BJ (cell line): Measurements from ENCODE around the gene ELOVL4. TPM values are rescaled to one million over a fixed set of nuclear protein-coding genes. Genes with fewer than 3 reads are reported as not detected.
A peak's percentile ranks its signal among the peaks of the same experiment; 100 is the strongest.

Experiments used
- CTCF ChIA-PET: fragments of 350-600 bp; formaldehyde crosslinking; extraction: SDS; loops from one replicate; lab custom pipeline; 2021; ENCODE audit warnings: antibody characterized with exemption, inconsistent platforms; lab: Yijun Ruan, JAX
- POLR2A ChIA-PET: fragments of 300-600 bp; sonication (Branson Sonifier 250); formaldehyde crosslinking; extraction: SDS; loops from one replicate; lab custom pipeline; 2021; ENCODE audit warnings: antibody characterized with exemption; lab: Charles Lee
- DNase-seq: peaks from one replicate; pipeline ENCODE4 v3.0.0-alpha.2; 2011; ENCODE audit warnings: low read depth
- H3K27me3 ChIP-seq: 2 replicates; pipeline ENCODE4 v1.6.0; 2011; ENCODE audit warnings: low read length; ENCODE audit not compliant: control insufficient read depth, insufficient read depth
- H3K36me3 ChIP-seq: 2 replicates; pipeline ENCODE4 v1.5.1; 2011; ENCODE audit warnings: low read length; ENCODE audit not compliant: control insufficient read depth, insufficient read depth
- H3K4me3 ChIP-seq: 2 replicates; pipeline ENCODE4 v1.5.1; 2011; ENCODE audit warnings: low read depth, mild to moderate bottlenecking, control low read depth, low read length
- polyA minus RNA-seq: library from RNA; depleted of rRNA, polyadenylated mRNA; stranded (reverse); fragments of >200 nt; gene quantifications from 2 replicates; pipeline ENCODE4 v1.2.3, GENCODE V29; 2011; rRNA and poly(A)+ RNA removed
- polyA plus RNA-seq: library from polyadenylated mRNA; depleted of rRNA; stranded (reverse); fragments of >200 nt; gene quantifications from 2 replicates; pipeline ENCODE4 v1.2.3, GENCODE V29; 2011; rRNA removed
- TF ChIP-seq, protein P1 (sequence below): IDR thresholded peaks from 2 replicates; pipeline ENCODE4 v1.5.1; 2011; ENCODE audit warnings: low read depth, mild to moderate bottlenecking, control low read depth, inconsistent platforms, low read length, moderate library complexity; ENCODE audit not compliant: insufficient read depth

Gene ELOVL4
- polyA plus RNA-seq (0.40 and 0.69 TPM in 2 replicates), polyA minus RNA-seq (0.76 and 1.2 TPM in 2 replicates)

DNA sequence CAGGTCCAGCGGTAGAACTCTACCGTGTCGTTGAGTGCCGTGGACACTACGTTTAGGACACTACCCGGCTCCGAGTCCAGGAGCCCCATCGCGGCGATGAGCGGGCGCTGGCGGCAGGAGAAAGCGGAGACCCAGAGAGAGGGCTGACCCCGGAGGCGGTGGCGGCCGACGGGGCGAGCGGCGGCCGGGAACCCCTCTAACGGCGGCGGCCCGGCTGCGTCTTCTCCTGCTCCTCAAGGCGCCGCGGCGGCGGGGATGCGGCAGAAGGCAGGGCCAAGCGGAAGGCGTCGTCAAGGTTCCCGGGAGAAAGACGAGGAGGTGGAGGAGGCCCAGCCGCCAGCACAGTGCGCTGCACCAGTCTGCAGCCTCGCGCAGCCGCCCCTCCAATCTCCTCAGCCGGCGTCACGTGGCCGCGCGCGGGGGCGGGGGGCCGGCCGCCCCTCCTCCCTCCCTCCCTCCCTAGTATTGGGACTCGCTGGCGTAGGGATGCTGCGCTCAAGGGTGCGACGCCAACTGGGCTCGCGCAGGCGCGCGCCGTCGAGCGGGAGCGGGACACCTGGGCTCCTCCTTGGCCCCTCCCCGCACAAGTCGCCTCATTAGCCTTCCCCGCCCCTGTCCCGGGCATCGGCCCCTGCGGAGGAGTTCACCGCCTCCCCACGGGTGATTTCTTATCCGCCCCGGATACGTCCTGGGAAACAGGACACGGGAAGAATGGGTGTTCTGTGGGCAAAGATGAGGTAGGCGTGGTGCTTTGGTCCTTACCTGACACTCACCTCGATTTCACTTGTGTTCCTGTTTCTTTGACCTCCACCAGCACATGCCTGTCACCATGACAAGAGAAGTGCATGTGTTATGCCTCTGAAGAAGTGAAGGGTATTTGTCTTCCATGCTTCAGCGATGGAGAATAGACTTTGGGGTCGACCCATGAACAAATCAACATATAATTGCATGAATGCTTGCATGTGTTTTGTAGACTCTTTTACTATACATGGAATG is at the start of gene ELOVL4:
Gene ELOVL4 (minus strand): TSS at position 363 of the 996 bp plus-strand sequence. CDS start 274 bp downstream, at position 89.
- TF ChIP-seq, protein P1, sequence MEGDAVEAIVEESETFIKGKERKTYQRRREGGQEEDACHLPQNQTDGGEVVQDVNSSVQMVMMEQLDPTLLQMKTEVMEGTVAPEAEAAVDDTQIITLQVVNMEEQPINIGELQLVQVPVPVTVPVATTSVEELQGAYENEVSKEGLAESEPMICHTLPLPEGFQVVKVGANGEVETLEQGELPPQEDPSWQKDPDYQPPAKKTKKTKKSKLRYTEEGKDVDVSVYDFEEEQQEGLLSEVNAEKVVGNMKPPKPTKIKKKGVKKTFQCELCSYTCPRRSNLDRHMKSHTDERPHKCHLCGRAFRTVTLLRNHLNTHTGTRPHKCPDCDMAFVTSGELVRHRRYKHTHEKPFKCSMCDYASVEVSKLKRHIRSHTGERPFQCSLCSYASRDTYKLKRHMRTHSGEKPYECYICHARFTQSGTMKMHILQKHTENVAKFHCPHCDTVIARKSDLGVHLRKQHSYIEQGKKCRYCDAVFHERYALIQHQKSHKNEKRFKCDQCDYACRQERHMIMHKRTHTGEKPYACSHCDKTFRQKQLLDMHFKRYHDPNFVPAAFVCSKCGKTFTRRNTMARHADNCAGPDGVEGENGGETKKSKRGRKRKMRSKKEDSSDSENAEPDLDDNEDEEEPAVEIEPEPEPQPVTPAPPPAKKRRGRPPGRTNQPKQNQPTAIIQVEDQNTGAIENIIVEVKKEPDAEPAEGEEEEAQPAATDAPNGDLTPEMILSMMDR, result no peak
- H3K4me3 ChIP-seq, result peak within 1 kb of the TSS; percentile 72
- H3K36me3 ChIP-seq, result no peaks in the 10 kb centered on the region
- POLR2A ChIA-PET, result no interaction called here
- CTCF ChIA-PET, result interaction anchor here (0.6 to 1.7 kb wide), 5 partner anchors 36 to 146 kb away, joined by 3 to 5 read pairs (median 3); no protein-coding TSS in a partner anchor
- DNase-seq, result peak; percentile 9
- H3K27me3 ChIP-seq, result no peaks in the 10 kb centered on the region; the same call in none of the 2 replicates

DNA sequence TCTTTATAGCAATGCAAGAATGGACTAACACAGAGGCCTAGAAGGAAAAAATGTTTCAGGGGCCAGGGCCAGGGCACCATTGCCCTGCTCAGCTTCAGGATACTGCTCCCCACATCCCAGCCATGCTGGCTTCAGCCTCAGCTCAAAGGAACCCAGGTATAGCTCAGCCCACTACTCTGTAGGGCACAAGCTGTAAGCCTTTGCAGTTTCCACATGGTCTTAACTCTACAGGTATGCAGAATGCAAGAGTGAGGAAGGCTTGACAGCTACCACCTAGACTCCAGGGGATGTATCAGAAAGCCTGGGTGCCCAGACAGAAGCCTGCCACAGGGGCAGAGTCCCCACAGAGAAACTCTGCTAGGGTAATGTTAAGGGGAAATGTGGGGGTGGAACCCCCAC is 46.6 kb upstream of the ELOVL4 start:
- TF ChIP-seq, protein P1, result no peak
- H3K36me3 ChIP-seq, result no peaks in the 10 kb centered on the region
- no peak for DNase-seq
- CTCF ChIA-PET, result no interaction called here
- peaks cover 3% of the 10 kb centered on the region for H3K27me3 ChIP-seq
- H3K4me3 ChIP-seq, result no peak overlapping the region
- POLR2A ChIA-PET, result no interaction called here

DNA sequence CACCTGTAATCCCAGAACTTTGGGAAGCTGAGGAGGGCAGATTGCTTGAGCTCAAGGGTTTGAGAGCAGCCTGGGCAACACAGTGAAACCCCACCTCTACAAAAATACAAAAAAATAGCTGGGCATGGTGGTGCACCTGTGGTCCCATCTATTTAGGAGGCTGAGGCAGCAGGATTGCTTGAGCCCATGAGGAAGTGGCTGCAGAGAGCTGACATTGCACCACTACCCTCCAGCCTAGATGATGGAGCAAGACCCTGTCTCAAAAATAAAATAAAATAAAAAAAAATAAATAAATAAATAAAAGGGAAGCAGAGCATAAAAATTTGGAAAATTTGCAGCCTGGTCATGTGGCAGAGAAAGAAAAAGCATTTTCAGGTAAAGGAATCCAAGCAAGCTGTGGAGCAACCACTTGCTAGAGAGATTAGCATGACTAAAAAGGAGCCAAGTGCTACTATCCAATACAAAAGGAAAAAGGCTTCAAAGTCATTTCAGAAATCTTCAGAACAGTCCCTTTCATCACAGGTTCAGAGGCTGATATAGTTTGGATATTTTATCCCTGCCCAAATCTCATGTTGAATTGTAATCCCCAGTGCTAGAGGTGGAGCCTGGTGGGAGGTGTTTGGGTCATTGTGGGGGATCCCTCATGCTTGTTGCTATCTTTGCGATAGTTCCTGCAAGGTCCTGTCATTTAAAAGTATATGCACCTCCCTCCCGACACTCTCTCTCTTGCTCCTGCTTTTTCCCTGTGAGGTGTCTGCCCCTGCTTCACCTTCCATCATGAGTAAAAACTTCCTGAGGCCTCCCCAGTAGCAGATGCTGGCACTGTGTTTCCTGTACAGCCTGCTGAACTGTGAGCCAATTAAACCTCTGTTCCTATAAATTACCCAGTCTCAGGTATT is 45.9 kb upstream of the ELOVL4 start:
- H3K4me3 ChIP-seq, result no peak overlapping the region
- TF ChIP-seq, protein P1, result no peak
- ChIA-PET CTCF (no interaction called here), POLR2A (no interaction called here)
- DNase-seq, result no peak
- H3K36me3 ChIP-seq, result no peaks in the 10 kb centered on the region
- peaks cover 2% of the 10 kb centered on the region; the same call in 1 of the 2 replicates for H3K27me3 ChIP-seq

DNA sequence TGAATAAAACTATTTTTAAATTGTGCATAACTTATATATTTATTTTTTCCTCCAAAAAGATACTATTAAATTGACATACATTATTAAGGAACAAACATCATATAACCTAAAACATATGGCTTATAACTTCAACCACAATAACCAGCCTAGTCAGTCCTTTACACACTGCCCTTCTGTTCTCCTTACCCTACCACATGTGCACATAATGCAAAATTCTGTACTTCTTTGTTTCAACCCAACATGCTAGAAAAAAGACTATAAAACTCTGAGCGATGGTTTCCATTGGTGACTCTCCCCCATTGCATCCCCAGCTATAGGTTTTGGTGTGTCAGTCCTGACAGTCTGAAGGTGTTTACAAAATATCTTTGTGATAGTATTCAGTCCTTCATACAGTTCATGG is 42.3 kb upstream of the ELOVL4 start:
- POLR2A ChIA-PET, result no interaction called here
- Histone ChIP-seq H3K36me3 (no peaks in the 10 kb centered on the region), H3K4me3 (no peak overlapping the region), H3K27me3 (no peaks in the 10 kb centered on the region; the same call in 1 of the 2 replicates)
- no peak for DNase-seq
- TF ChIP-seq, protein P1, result no peak
- CTCF ChIA-PET, result interaction anchor here (0.6 kb wide), 1 partner anchor 472 kb away, joined by 3 read pairs; no protein-coding TSS in a partner anchor
